Caco-2 (cell line): Measurements from ENCODE around the gene HID1. TPM values are rescaled to one million over a fixed set of nuclear protein-coding genes. Genes with fewer than 3 reads are reported as not detected.

Experiments used
- BruUV-seq: library from RNA; stranded (reverse); fragments of 400-500 nt; replicated peaks from 2 replicates; lab custom pipeline; 2021; lab: Mats Ljungman, UMichigan
- CTCF ChIA-PET: fragments of 300-600 bp; sonication (Branson Sonifier 250); formaldehyde crosslinking; loops from one replicate; lab custom pipeline; 2022; ENCODE audit warnings: antibody characterized with exemption; lab: Charles Lee
- POLR2A ChIA-PET: fragments of 300-600 bp; sonication (Branson Sonifier 250); formaldehyde crosslinking; loops from one replicate; lab custom pipeline; 2022; ENCODE audit warnings: antibody characterized with exemption; lab: Charles Lee
- DNase-seq, 2 experiments: peaks; one replicate each; pipeline versions ENCODE4 v3.0.0 to v3.0.0-alpha.2; 2020 to 2022
- H3K27me3 ChIP-seq: replicated peaks from 2 replicates; pipeline ENCODE4 v1.6.0; 2011; ENCODE audit warnings: low read length; ENCODE audit not compliant: control insufficient read depth, insufficient read depth
- H3K36me3 ChIP-seq: 2 replicates; pipeline ENCODE4 v1.5.1; 2011; ENCODE audit warnings: low read length; ENCODE audit not compliant: control insufficient read depth, insufficient read depth
- H3K4me1 ChIP-seq: fragments of 250-450 bp; sonication (Bioruptor Pico); 2 replicates; pipeline ENCODE4 v1.5.1; 2020; ENCODE audit warnings: mild to moderate bottlenecking
- H3K4me3 ChIP-seq: 2 replicates; pipeline ENCODE4 v1.5.1; 2011; ENCODE audit warnings: low read depth, mild to moderate bottlenecking, control low read depth, low read length
- H3K9me3 ChIP-seq: fragments of 250-450 bp; sonication (Bioruptor Pico); 2 replicates; pipeline ENCODE4 v1.5.1; 2020; ENCODE audit warnings: mild to moderate bottlenecking, moderate library complexity
- H3K27ac Mint-ChIP-seq: one replicate; pipeline ENCODE4 v1.8.0; 2022; ENCODE audit warnings: mixed read lengths; ENCODE audit not compliant: unreplicated experiment
- H3K27me3 Mint-ChIP-seq: one replicate; pipeline ENCODE4 v1.8.0; 2022; ENCODE audit warnings: mixed read lengths; ENCODE audit not compliant: insufficient read depth, unreplicated experiment
- H3K36me3 Mint-ChIP-seq: one replicate; pipeline ENCODE4 v1.8.0; 2022; ENCODE audit warnings: mild to moderate bottlenecking, mixed read lengths; ENCODE audit not compliant: insufficient read depth, unreplicated experiment
- H3K4me1 Mint-ChIP-seq: one replicate; pipeline ENCODE4 v1.8.0; 2022; ENCODE audit warnings: low read depth, mixed read lengths; ENCODE audit not compliant: unreplicated experiment
- H3K4me3 Mint-ChIP-seq: one replicate; pipeline ENCODE4 v1.8.0; 2022; ENCODE audit warnings: mild to moderate bottlenecking, moderate library complexity, mixed read lengths; ENCODE audit not compliant: unreplicated experiment
- H3K9me3 Mint-ChIP-seq: one replicate; pipeline ENCODE4 v1.8.0; 2022; ENCODE audit warnings: mixed read lengths; ENCODE audit not compliant: unreplicated experiment
- CTCF ChIP-seq, 2 experiments: fragments of 200-600 bp in 1 of 2; IDR thresholded peaks; 1 replicate in 1 of 2; 2 replicates in 1 of 2; pipeline versions ENCODE4 v1.5.1 to v1.8.0; 2011 to 2022; ENCODE audit warnings: antibody characterized with exemption in 1 of 2, control low read depth in 1 of 2, inconsistent platforms in 1 of 2, low read depth in 1 of 2, low read length in 1 of 2, mild to moderate bottlenecking in 1 of 2, moderate library complexity in 1 of 2; ENCODE audit not compliant: insufficient read depth in 1 of 2, severe bottlenecking in 1 of 2, unreplicated experiment in 1 of 2
- intact Hi-C: fragments of 100-400 bp; cut with micrococcal nuclease; formaldehyde crosslinking; loops from one replicate; pipeline ENCODE4 v1.10.0; 2022; ENCODE audit not compliant: unreplicated experiment
- total RNA-seq: library from RNA; stranded (reverse); gene quantifications from 2 replicates; pipeline ENCODE4 v1.2.3, GENCODE V29; 2022

Gene HID1
- total RNA-seq, 1 experiment from 2014 or later = 29.8 TPM

GRCh38 chr17:74922694-74923537 is 49.6 kb downstream of the HID1 start, which contains the start of gene USH1G:
Gene USH1G (minus strand): TSS chr17:74923255. CDS start chr17:74923073, 182 bp downstream.
- peak within 1 kb of the TSS; percentile 49 for H3K4me3 ChIP-seq
- intact Hi-C loops = loop anchor here (1.0 kb wide), 2 partner anchors 35 to 83 kb away; no protein-coding TSS in a partner anchor
- no TSS peak for BruUV-seq
- no peaks in the 10 kb centered on the region for H3K9me3 Mint-ChIP-seq
- ChIA-PET CTCF (interaction anchor here (0.5 to 4.3 kb wide), 10 partner anchors 9 to 377 kb away, joined by 3 to 46 read pairs (median 5); partner anchors contain the start of genes CD300C, FDXR and MRPL58), POLR2A (interaction anchor here (0.6 kb wide), 2 partner anchors 64 to 184 kb away, joined by 4 to 13 read pairs; partner anchors contain the start of gene CDR2L)
- peaks cover 21% of the 10 kb centered on the region for H3K27me3 Mint-ChIP-seq
- H3K27me3 ChIP-seq = peaks cover 1% of the 10 kb centered on the region; the same call in 1 of the 2 replicates
- no peaks in the 10 kb centered on the region for H3K9me3 ChIP-seq
- H3K27ac Mint-ChIP-seq = no peak within 1 kb of the TSS
- H3K36me3 ChIP-seq = no peaks in the 10 kb centered on the region
- H3K4me1 ChIP-seq = peaks cover 6% of the 10 kb centered on the region; the same call in 1 of the 2 replicates
- H3K36me3 Mint-ChIP-seq = no peaks in the 10 kb centered on the region
- H3K4me1 Mint-ChIP-seq = no peaks in the 10 kb centered on the region
- no peak for TF ChIP-seq CTCF (IDR thresholded peaks at IDR 0.05; ENCODE audit: insufficient read depth in 1 of 2, low read depth in 1 of 2, low read length in 1 of 2, severe bottlenecking in 1 of 2, unreplicated experiment in 1 of 2)
- H3K4me3 Mint-ChIP-seq = peak within 1 kb of the TSS; percentile 71
- no peak for DNase-seq

- no peak for TF ChIP-seq CTCF (IDR thresholded peaks at IDR 0.05; ENCODE audit: insufficient read depth in 1 of 2, low read depth in 1 of 2, low read length in 1 of 2, severe bottlenecking in 1 of 2, unreplicated experiment in 1 of 2)
- Histone ChIP-seq H3K36me3 (no peaks in the 10 kb centered on the region), H3K4me3 (no peak overlapping the region), H3K4me1 (peaks cover 6% of the 10 kb centered on the region; the same call in 1 of the 2 replicates), H3K9me3 (no peaks in the 10 kb centered on the region), H3K27me3 (peaks cover 1% of the 10 kb centered on the region; the same call in 1 of the 2 replicates)
- ChIA-PET POLR2A (interaction anchor here (0.6 kb wide), 1 partner anchor 65 kb away, joined by 13 read pairs; the partner anchor contains the start of gene CDR2L), CTCF (interaction anchor here (1.2 to 4.3 kb wide), 3 partner anchors 36 to 49 kb away, joined by 6 to 46 read pairs (median 21); partner anchors contain the start of gene FDXR)
- Mint-ChIP-seq H3K27ac (no peak overlapping the region), H3K9me3 (no peaks in the 10 kb centered on the region), H3K4me1 (no peaks in the 10 kb centered on the region), H3K36me3 (no peaks in the 10 kb centered on the region), H3K4me3 (peak overlapping the region; percentile 71), H3K27me3 (peaks cover 18% of the 10 kb centered on the region)
- no peak for DNase-seq
- intact Hi-C loops = no loop called here
- no TSS peak for BruUV-seq
Measured at GRCh38 chr17:74922172-74922571, 50.4 kb downstream of the HID1 start.

- CTCF ChIA-PET = interaction anchor here (0.7 to 1.3 kb wide), 3 partner anchors 39 to 91 kb away, joined by 3 to 4 read pairs (median 3); partner anchors contain the start of gene MRPL58
- H3K27ac Mint-ChIP-seq = no peak overlapping the region
- peaks cover 18% of the 10 kb centered on the region for H3K27me3 Mint-ChIP-seq
- no peaks in the 10 kb centered on the region for H3K9me3 ChIP-seq
- no peak overlapping the region for H3K4me3 ChIP-seq
- no peak overlapping the region for H3K4me3 Mint-ChIP-seq
- intact Hi-C loops = no loop called here
- POLR2A ChIA-PET = interaction anchor here (0.9 kb wide), 1 partner anchor 91 kb away, joined by 3 read pairs; the partner anchor contains the start of gene MRPL58
- H3K9me3 Mint-ChIP-seq = no peaks in the 10 kb centered on the region
- no TSS peak for BruUV-seq
- no peak for TF ChIP-seq CTCF (IDR thresholded peaks at IDR 0.05; ENCODE audit: insufficient read depth in 1 of 2, low read depth in 1 of 2, low read length in 1 of 2, severe bottlenecking in 1 of 2, unreplicated experiment in 1 of 2)
- peaks cover 6% of the 10 kb centered on the region; the same call in 1 of the 2 replicates for H3K4me1 ChIP-seq
- peaks cover 1% of the 10 kb centered on the region; the same call in 1 of the 2 replicates for H3K27me3 ChIP-seq
- H3K36me3 ChIP-seq = no peaks in the 10 kb centered on the region
- no peaks in the 10 kb centered on the region for H3K36me3 Mint-ChIP-seq
- no peaks in the 10 kb centered on the region for H3K4me1 Mint-ChIP-seq
- no peak for DNase-seq
Measured at GRCh38 chr17:74921769-74922168, 50.8 kb downstream of the HID1 start.
